ENCODE results near the gene TCP11.

Gene TCP11

GRCh38 chr6:35176301-35177024 is 35.3 kb upstream of the TCP11 start:
- Histone ChIP-seq H3K9ac (ENCODE audit: insufficient read length) (no peak overlapping the region), H3K4me3 (no peak overlapping the region), H3K9me3 (ENCODE audit: low read depth, low read length) (no peaks in the 10 kb centered on the region), H3K27ac (no peak overlapping the region), H3K36me3 (ENCODE audit: insufficient read depth, low read length) (no peaks in the 10 kb centered on the region)
- no peak for DNase-seq (ENCODE audit: low read depth, low spot score)
- TF ChIP-seq POLR2AphosphoS5 (IDR thresholded peaks at IDR 0.05; ENCODE audit: borderline replicate concordance, low read depth, low read length) (no peak), FOXP2 (optimal IDR thresholded peaks at IDR 0.05; ENCODE audit: control extremely low read depth, extremely low read length, insufficient read depth) (no peak), EZH2 (IDR thresholded peaks at IDR 0.05) (no peak)

GRCh38 chr6:35174501-35174900 is 33.4 kb upstream of the TCP11 start:
- no peak overlapping the region for H3K27ac ChIP-seq
- no peaks in the 10 kb centered on the region for H3K9me3 ChIP-seq (ENCODE audit: low read depth, low read length)
- TF ChIP-seq POLR2AphosphoS5 (IDR thresholded peaks at IDR 0.05; ENCODE audit: borderline replicate concordance, low read depth, low read length) (no peak), FOXP2 (optimal IDR thresholded peaks at IDR 0.05; ENCODE audit: control extremely low read depth, extremely low read length, insufficient read depth) (no peak), EZH2 (IDR thresholded peaks at IDR 0.05) (no peak)

GRCh38 chr6:35174088-35174434 is 32.9 kb upstream of the TCP11 start:
- TF ChIP-seq POLR2AphosphoS5 (IDR thresholded peaks at IDR 0.05; ENCODE audit: borderline replicate concordance, low read depth, low read length) (no peak), FOXP2 (optimal IDR thresholded peaks at IDR 0.05; ENCODE audit: control extremely low read depth, extremely low read length, insufficient read depth) (no peak), EZH2 (IDR thresholded peaks at IDR 0.05) (no peak)
- no peak for DNase-seq (ENCODE audit: low read depth, low spot score)
- H3K36me3 ChIP-seq (ENCODE audit: insufficient read depth, low read length) = no peaks in the 10 kb centered on the region
- H3K27ac ChIP-seq = no peak overlapping the region
- no peak overlapping the region for H3K9ac ChIP-seq (ENCODE audit: insufficient read length)
- no peaks in the 10 kb centered on the region for H3K9me3 ChIP-seq (ENCODE audit: low read depth, low read length)
- no peak overlapping the region for H3K4me3 ChIP-seq

More at GRCh38 chr6:35174501-35174900, 33.4 kb upstream of the TCP11 start:
- no peak overlapping the region for H3K9ac ChIP-seq (ENCODE audit: insufficient read length)
- no peak for DNase-seq (ENCODE audit: low read depth, low spot score)
- H3K4me3 ChIP-seq = no peak overlapping the region
- H3K36me3 ChIP-seq (ENCODE audit: insufficient read depth, low read length) = no peaks in the 10 kb centered on the region

- H3K36me3 ChIP-seq (ENCODE audit: insufficient read depth, low read length) = no peaks in the 10 kb centered on the region
- no peak for TF ChIP-seq FOXP2 (optimal IDR thresholded peaks at IDR 0.05; ENCODE audit: control extremely low read depth, extremely low read length, insufficient read depth)
- TF ChIP-seq EZH2 (IDR thresholded peaks at IDR 0.05) = no peak
- TF ChIP-seq POLR2AphosphoS5 (IDR thresholded peaks at IDR 0.05; ENCODE audit: borderline replicate concordance, low read depth, low read length) = no peak
- no peak overlapping the region for H3K9ac ChIP-seq (ENCODE audit: insufficient read length)
- no peak overlapping the region for H3K4me3 ChIP-seq
- H3K9me3 ChIP-seq (ENCODE audit: low read depth, low read length) = no peaks in the 10 kb centered on the region
- no peak for DNase-seq (ENCODE audit: low read depth, low spot score)
- H3K27ac ChIP-seq = no peak overlapping the region
These were observed 32.4 kb upstream of the TCP11 start for GRCh38 chr6:35173427-35174087.

- no peak overlapping the region for H3K9ac ChIP-seq (ENCODE audit: insufficient read length)
- TF ChIP-seq FOXP2 (optimal IDR thresholded peaks at IDR 0.05; ENCODE audit: control extremely low read depth, extremely low read length, insufficient read depth) (no peak), EZH2 (IDR thresholded peaks at IDR 0.05) (no peak), POLR2AphosphoS5 (IDR thresholded peaks at IDR 0.05; ENCODE audit: borderline replicate concordance, low read depth, low read length) (no peak)
- no peak overlapping the region for H3K27ac ChIP-seq
- H3K4me3 ChIP-seq = no peak overlapping the region
- DNase-seq (ENCODE audit: low read depth, low spot score) = no peak
- no peaks in the 10 kb centered on the region for H3K9me3 ChIP-seq (ENCODE audit: low read depth, low read length)
- H3K36me3 ChIP-seq (ENCODE audit: insufficient read depth, low read length) = no peaks in the 10 kb centered on the region
These were observed 31.9 kb upstream of the TCP11 start for GRCh38 chr6:35173044-35173426.

GRCh38 chr6:35170891-35171290 is 29.8 kb upstream of the TCP11 start:
- TF ChIP-seq EZH2 (IDR thresholded peaks at IDR 0.05) (no peak), POLR2AphosphoS5 (IDR thresholded peaks at IDR 0.05; ENCODE audit: borderline replicate concordance, low read depth, low read length) (no peak), FOXP2 (optimal IDR thresholded peaks at IDR 0.05; ENCODE audit: control extremely low read depth, extremely low read length, insufficient read depth) (no peak)
- no peak for DNase-seq (ENCODE audit: low read depth, low spot score)
- no peak overlapping the region for H3K27ac ChIP-seq
- H3K4me3 ChIP-seq = no peak overlapping the region
- no peaks in the 10 kb centered on the region for H3K9me3 ChIP-seq (ENCODE audit: low read depth, low read length)
- H3K36me3 ChIP-seq (ENCODE audit: insufficient read depth, low read length) = no peaks in the 10 kb centered on the region
- no peak overlapping the region for H3K9ac ChIP-seq (ENCODE audit: insufficient read length)

- H3K9ac ChIP-seq (ENCODE audit: insufficient read length) = no peak overlapping the region
- TF ChIP-seq EZH2 (IDR thresholded peaks at IDR 0.05) = no peak
- no peak for TF ChIP-seq FOXP2 (optimal IDR thresholded peaks at IDR 0.05; ENCODE audit: control extremely low read depth, extremely low read length, insufficient read depth)
- no peak for TF ChIP-seq POLR2AphosphoS5 (IDR thresholded peaks at IDR 0.05; ENCODE audit: borderline replicate concordance, low read depth, low read length)
- DNase-seq (ENCODE audit: low read depth, low spot score) = no peak
- no peak overlapping the region for H3K4me3 ChIP-seq
- no peak overlapping the region for H3K27ac ChIP-seq
- H3K9me3 ChIP-seq (ENCODE audit: low read depth, low read length) = no peaks in the 10 kb centered on the region
- no peaks in the 10 kb centered on the region for H3K36me3 ChIP-seq (ENCODE audit: insufficient read depth, low read length)
These were observed 29.0 kb upstream of the TCP11 start for GRCh38 chr6:35170166-35170565.

GRCh38 chr6:35168461-35168861 is 27.3 kb upstream of the TCP11 start:
- H3K9ac ChIP-seq (ENCODE audit: insufficient read length) = no peak overlapping the region
- DNase-seq (ENCODE audit: low read depth, low spot score) = no peak
- H3K27ac ChIP-seq = no peak overlapping the region
- no peak for TF ChIP-seq FOXP2 (optimal IDR thresholded peaks at IDR 0.05; ENCODE audit: control extremely low read depth, extremely low read length, insufficient read depth)
- TF ChIP-seq EZH2 (IDR thresholded peaks at IDR 0.05) = no peak
- TF ChIP-seq POLR2AphosphoS5 (IDR thresholded peaks at IDR 0.05; ENCODE audit: borderline replicate concordance, low read depth, low read length) = no peak
- H3K9me3 ChIP-seq (ENCODE audit: low read depth, low read length) = no peaks in the 10 kb centered on the region
- H3K4me3 ChIP-seq = no peak overlapping the region
- H3K36me3 ChIP-seq (ENCODE audit: insufficient read depth, low read length) = no peaks in the 10 kb centered on the region
